NCI-H510A treated with DMSO at 0.1 percent for 48 hours (cell line): ENCODE data around the gene ZSCAN20.

Experiments used
- DNase-seq: peaks from one replicate; lab custom pipeline; 2025; lab: John Stamatoyannopoulos, UW

ZSCAN20 gene

DNA sequence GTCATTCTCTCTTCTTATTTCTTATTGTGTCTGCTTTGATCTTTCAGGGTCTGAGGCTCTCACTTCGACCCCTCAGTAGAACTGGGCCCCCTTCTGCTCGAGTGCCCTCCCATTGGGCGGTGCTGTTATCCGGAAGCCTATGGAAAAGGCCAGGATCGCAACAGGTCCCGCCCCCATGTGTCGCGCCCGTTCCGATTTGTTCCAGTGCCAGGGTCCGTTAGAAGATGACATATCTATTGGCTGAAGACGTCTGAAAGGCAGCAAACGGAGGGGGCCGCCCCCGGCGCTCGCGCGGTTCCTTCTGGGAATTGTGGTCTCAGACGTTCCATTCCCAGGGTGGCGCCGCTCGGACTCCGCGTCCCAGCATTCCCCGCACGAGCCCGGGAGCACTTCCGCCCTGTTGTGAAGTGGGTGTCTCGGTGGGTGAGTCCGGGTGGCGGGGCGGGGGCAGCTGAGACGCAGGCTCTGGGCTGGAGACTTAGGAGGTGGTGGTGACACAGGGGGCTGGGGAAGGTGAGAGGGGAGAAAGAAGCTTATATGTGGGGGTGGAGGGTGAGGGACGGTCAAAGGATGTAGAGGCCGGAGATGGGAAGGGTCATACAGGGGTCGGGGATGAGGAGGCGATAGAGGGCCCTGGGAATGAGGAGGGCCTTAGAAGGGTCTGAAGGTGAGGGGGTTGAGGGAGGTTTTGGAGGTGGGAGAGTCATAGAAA lies at the start of gene ZSCAN20:
ZSCAN20 (plus strand) TSS at position 377 of the 712 bp plus-strand sequence. CDS start 6,644 bp downstream, outside the sequence.
- DNase-seq = peak; percentile 99

DNA sequence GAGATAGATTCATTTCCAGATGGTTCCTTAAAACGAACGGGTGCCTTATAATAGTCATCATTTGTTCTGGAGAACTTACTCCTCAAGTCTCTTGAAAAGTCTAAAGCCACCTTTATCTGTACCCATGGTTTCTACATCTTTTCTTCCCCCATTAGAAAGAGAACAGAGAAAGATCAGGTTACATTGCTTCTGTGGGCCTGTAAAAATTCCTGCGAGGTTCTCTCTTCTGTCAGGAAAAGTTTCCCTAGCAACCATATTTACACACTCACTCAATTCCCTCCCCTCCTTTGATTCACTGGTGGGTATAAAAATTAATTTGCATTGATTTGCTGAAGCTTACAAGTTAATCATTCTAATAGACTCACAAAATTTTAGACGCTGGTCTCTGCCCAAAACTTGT lies 48.2 kb upstream of the ZSCAN20 start:
- peak; percentile 50 for DNase-seq

DNA sequence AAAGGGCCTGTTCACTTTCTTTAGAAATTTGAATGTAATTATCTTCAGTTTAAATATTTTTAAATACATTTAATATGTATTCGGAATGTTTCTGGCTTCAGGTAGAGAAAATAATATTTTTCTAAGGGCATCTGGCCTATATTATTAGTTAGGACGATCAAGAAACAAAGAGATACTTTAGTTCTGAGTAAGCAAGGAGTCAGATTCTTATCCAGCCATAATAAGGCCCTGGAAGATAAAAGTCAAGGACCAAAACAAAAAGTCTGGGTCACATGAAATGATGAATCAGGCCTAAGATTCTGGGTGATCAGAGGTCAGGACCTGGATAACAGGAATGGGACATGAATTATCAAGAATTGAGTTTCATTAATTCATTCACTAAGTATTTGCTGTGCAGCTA lies 47.8 kb upstream of the ZSCAN20 start:
- no peak for DNase-seq

DNA sequence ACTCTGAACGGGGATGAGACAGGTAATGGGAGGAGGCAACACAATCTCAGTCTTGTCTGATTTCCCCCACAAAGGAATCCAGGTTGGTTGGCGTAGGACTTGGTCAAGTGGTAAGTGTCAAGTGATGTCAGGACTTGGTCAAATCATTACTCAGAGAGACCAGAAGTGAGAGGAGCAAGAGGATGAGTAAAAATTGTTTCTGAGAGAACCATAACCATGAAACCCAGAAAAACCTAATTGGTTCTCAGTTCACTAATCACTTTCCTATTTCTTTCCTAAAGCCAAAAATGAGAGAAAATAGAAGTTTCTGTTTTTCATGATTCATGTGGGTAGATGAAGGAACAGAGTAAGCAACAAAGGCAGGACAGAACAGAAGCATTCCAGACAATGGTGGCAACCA lies 46.5 kb upstream of the ZSCAN20 start:
- DNase-seq = no peak

DNA sequence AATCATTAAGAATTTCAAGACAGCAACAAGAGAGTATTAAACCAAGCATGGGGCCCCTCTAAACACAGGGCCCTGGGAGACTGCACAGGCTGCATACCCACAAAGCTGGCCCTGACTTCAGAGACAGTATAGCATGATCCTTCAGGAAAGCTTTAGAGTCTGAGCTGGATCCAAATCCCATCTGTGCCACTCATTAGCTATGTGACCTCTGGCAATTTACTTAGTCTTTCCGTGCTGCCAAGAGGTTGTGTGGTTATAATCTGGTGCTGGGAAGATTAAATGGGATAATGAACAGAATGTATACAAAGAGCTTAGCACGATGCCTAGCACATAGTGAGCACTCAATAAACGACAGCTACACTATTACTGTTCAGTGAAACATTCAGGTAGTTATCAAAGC lies 45.5 kb upstream of the ZSCAN20 start:
- no peak for DNase-seq

DNA sequence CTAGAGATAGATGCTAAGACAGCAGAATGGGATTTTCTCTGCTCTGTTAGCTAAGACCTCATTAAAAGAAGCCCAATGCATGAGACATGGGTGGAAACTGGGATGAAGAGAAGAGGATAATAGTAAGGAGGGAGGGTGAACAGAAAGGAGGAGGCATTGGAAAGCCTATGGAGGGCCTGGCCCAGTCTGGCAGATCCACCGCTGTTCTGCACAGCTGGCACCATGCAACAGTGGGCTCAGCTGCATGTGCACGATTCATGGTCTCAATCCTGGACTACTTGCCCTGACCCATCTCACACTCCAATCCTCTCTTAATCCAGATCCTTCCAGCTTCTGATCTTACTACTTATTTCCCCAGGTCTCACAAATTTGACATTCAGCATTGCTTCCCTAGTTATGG lies 43.8 kb upstream of the ZSCAN20 start:
- no peak for DNase-seq

DNA sequence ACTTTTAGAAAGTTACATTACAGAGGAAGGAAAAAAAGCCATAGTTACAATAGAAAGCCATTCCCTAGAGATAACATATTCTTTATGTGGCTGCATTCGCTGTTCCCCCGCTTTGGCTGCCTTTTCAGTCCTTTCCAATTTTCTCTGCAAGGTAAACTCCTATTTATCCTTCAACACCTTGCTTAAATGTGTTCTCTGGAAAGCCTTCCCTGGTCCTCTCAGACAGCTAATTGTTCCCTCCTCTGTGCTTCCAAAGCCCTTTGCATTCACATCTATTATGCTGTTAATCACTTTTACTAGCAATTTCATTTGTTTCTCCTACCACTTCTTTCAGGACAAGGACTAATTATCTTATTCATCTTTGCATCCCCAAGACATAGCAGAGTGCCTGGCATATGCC lies 43.1 kb upstream of the ZSCAN20 start:
- no peak for DNase-seq

DNA sequence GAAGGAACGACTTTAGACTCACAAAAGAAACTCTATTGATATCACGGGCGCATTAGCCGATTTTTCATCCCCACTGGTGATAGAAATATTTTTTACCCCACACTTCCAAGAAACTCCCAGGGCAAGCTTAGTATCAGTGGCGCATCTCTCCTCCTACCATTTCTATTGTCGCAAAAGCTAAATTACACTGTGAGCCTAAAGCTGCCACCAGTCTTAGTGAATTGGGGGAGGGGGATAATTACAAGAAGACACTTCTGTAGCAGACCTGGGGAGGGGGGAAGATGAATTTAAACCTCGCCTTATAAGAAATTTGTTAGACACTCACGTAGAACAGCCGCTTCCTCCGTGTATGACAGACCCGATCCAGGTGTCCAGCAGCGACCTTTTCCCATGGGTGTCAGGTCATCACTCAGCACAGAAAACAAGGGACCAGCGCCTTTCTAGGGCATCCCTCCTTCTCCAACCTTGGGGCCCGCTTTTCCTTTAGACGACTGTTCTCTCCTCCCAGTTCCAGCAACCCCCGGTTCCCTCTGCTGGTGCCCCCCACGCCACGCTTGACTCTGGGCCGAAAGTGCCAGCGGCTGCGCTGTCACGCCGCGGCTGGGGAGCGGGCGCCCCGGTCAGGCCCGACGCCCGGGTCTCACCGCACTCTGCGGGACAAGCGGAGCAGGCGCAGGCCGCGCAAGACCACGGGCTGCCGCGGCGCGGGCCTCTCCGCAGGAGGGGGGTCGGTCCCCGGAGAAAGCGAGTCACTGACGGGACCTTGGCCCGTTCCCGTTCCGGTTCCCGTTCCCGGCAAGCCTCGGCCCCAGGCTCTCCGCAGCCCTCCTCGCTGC lies 42.4 kb upstream of the ZSCAN20 start:
- no peak for DNase-seq

DNA sequence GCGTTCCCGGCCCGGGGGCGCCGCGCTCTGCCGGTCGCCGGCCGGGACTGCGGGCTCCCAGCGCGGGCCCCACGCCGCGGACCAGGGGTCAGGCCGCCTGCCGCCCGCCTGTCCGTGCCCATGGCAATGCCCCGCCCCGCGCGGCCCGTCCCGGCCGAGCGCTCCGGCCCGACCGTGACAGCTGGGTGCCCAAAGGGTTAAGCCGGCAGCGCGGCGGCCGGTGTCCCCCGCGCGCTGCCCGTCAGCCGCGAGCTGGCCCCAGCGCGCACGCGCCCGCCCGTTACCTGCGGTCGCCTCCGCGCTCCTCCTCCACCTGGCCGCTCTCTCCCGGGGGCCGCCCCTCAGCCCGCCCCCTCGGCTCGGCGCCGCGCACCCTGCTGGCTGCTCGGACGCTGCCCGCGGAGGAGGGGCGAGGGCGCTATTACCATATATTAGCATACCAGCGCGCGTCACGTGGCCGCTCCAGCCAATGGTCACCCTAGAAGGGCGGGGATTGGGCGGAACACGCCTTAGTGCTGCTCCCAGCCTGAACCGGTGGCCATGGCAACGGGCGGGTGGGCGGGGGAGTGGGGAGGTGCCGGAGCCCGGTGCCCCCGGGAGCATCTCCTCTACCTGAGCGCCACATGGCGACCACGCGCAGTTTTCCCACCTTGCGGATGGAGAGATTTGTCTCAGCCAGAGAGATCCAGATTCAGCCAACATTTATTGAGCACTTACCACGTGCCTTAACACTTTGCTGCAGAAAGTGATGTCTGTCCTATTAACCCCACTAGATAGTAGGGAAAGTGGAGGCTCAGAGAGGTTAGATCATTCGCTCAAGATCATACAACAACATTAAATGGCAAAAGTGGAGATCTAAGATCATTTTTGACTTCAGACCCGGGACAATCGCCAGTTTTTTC lies 41.5 kb upstream of the ZSCAN20 start, which contains the start of gene PHC2:
PHC2 (minus strand) TSS at position 404 of the 902 bp plus-strand sequence. CDS start 55,556 bp downstream, outside the sequence.
- DNase-seq = peak; percentile 99

DNA sequence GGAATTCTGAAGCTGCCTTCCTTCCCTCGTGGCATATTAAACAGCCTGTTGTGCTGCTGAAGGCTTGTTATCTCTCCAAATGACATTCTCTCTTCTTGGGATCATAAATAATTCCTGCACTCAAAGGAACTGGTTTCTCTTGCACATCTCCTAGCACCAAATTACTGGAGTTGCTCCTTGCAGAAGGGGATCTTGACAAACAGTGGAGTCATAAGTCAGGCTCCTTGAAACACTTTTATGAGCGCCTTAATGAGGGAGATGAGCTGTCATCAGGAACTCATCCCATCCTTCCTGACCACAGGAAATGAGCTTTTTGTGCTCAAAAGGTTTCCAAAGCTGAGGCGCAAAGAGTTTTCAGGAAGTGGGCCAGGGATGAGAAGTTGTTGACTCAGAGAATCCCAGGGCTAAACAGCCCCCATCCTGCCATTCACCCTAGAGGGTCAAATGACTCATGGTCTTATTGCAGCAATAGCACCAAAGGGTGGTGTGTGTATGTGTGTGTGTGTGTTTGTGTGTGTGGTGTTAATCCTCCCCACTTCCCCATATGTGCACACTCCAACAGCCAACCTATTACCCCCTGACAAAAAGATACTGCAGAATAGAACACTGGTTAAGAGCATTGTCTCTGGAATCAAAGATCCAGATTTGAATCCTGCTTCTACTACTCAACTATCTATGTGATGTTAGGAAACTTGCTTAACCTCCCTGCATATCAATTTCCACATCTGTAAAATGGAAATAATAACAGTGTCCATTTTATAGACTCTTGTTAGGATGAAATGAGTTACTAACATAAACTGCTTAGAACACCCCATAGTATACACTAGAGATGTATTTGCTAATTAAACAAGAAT lies 38.7 kb upstream of the ZSCAN20 start:
- DNase-seq = peak; percentile 56

DNA sequence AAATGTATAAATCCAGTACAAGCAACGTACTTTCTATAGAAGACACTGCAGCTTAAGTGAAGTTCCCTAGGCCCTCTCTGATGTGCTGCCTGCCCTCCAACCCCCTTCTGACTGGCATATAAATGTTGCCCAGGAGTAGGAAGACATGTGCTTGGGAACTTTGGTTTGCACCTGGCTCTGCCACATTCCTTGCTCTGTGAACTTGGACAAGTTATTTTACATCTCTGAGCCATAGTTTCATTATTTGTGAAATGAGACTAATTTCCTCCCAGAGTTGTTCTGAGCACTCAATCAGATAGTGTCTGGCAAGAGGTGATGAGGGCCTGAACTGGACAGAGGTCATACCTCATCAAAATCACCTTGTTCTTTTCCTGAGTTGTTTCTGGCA lies 38.1 kb upstream of the ZSCAN20 start:
- DNase-seq = no peak

DNA sequence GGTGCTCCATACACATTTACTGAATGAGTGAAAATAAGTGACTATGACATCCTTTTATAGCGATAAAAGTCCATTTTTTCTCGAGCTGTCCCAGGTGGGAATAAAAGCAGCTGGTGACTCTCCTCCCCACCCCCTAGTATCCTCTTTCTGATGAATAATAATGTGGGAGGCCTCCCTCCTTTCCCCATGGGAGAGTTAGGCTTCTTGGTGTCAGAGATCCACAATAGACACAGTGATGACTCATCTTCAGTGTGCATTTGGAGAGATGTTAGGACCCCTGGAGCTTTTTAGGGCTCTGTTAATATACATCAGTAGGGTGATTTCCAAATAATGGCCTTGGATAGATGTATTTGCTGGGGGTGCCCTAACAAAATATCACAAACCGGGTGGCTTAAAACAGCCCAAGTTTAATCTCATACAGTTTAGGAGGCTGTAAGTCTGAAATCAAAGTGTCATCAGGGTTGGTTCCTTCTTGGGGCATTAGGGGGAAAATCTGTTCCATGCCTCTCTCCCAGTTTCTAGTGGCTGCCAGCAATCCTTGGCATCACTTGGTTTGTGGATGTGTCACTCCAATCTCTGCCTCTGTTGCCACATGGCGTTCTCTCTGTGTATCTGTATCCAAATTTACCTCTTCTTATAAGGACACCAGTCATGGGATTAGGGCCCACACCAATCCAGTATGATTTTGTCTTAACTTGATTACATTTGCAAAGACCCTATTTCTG lies 37.2 kb upstream of the ZSCAN20 start:
- DNase-seq = no peak

DNA sequence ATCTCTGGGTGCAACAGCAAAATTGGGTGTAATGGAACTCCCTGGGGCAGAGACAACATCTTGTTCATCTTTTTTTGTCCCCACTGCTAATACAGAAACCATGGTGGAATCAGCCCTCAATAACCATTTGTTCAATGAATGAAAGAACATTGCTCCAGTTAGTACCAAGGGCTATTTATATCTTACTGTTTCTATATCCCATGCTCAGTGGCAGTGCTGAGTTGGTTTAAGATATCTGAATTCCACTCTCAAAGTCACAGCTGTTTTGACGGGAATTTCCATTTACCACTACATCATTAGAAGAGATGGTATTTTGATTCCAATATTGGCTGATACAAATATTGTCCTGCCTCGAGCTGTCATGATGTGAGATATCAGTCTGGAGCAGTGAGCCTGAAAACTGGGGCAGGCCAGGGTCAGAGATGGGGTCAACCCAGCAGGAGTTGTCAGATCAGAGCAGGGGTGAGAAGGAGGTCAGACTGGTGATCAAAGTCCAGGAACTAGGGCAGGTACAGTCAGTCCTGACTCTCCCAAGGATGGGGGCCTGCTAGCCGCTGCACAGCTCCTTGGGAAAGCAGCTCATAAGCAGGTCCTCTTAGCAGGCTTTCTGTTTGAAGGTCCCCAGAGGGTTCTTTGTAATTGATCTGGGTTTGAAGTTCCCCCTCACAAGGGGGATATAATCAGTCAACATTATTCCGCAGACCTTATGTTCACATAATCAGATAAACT lies 35.7 kb upstream of the ZSCAN20 start:
- DNase-seq = no peak

DNA sequence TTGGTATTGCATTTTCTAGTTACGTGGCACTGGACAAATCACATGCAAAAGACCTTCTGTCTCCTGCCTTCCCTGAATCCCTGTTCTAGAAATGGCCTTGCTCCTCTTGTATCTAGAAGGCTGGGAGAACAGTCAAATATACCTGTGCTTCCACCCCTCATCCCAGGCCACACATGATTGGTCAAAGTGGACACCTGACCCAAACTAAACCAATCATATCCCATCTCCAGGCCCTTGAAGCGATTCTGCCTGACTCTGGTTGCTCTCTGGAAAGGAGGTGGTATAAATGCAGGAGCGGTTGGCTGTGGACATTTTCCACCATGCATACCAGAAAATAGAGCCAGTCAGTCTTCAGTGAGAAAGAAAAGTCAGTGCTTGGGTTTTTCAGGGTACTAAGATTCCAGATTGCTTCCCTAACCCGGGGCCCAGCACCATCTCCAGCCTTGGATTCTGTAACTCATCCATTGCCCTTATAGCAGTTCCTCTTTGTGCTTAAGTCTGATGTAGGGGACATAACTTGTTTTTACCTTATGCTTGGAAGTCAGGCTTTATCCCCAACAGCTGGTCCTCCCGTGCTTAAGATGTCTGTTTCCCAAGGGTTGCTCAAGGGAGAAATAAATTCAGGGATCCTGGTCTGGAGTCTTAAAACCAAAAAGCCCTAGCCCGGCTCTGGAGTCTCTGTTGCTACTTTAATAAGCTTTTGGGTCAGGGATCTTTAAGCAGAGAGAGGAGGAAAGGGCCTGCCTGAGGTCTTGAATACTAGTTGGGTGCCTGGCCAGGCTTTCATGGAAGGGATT lies 33.9 kb upstream of the ZSCAN20 start:
- DNase-seq = no peak

DNA sequence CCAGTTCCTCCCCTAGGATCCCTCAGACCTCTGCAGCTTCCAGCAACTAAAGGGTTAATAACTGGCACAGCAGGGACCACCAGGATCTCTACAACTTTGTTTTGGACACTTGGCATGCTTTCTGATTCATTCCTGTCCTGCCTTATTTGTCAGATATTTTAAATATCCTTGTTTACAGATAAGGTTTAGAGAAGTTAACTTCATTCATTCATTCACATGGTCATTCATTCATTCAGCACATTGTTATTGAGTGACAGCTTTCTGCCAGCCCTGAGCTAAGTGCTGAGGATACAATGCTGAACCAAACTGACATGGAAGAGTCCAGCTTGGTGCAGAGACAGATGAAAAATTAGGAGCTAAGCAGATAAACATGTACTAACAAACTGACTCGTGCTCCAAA lies 32.8 kb upstream of the ZSCAN20 start:
- no peak for DNase-seq

DNA sequence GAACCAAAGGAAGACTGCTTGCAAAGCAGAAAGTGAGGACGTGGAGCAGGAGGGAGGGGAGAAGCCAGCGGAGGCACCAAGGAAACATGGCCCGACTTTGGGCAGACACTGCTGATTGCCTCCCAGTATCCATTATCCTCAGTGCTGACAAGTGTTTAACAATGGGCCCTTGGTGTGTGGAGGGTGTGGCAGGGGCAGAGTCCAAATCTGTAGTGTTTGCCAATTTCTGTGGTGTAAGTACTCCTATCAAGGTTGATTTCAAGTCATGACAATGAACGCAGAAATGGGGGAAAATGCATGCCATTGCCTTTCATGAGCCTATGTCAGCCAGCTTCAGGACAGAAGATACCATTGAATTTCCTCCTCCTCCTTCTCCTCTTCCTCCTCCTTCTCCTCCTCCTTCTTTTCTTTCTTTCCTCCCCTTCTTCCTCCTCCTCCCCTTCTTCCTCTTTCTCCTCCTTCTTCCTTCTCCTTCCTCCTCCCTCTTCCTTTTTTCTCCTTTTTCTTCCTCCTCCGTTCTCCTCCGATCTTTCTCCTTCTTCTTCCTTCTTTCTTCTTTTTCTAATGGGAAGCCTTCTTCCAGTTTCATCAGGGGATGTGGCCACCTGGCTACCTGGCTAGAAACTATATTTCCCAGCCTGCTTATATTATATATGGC lies 31.2 kb upstream of the ZSCAN20 start:
- DNase-seq = no peak

DNA sequence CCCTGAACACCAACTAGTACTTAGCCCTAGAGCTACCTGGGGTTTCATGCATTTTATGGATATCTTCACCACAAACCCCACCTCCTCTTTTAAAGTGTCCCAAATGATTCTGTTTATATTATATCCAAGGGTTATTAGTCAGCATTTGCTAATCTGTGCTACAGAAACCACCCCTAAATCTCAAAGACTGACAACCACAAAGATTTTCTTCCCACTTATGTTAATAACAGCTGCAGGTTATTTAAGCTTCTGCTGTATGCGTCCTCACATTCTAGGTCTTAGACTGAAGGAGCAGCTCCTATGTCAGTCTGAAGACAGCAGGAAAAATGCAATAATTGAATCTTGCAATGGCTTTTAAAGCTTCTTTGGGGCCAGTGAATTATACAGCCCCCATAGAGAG lies 30.3 kb upstream of the ZSCAN20 start:
- no peak for DNase-seq

DNA sequence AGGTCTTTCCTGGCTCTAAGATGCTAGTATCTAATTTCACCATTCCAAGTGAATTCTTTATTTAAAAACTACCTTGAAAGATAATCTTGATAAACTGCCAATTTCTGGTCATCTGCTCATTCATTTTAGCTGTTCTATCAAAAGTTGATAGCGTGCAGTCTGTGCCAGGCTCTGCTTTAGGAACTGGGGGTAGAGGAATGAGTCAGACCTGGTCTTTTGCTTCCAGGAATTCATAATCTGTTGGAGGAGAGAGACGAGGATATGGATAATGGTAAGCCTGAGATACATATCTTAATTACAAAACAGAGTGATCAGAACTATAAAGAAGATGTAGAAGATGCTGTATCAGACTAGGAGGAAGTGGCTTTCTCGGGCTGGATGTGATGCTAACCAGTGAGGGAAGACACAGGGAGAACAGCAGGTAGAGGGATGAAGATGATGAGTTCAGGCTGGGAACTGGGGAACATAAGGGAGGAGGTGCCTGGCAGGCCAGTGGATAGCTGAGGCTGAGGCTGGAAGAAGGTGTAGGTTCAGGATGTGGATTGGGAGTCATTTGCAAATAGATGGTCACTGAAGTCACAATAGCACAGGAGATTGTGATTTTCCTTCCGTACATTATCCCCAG lies 29.3 kb upstream of the ZSCAN20 start:
- no peak for DNase-seq
